MM.1S (cell line): ENCODE results near the gene CFAP300.

Experiments
- DNase-seq: peaks from one replicate; pipeline ENCODE4 v3.0.0-alpha.2; 2015
- H2AFZ ChIP-seq: fragments of 300-600 bp; sonication (generic); 2 replicates; pipeline ENCODE4 v1.6.0; 2016; ENCODE audit warnings: antibody characterized with exemption, low read length
- H3F3A ChIP-seq: fragments of 300-600 bp; sonication (generic); 2 replicates; pipeline ENCODE4 v1.6.1; 2016; ENCODE audit warnings: mild to moderate bottlenecking, antibody characterized with exemption, low read length, moderate library complexity, mixed read lengths; ENCODE audit not compliant: insufficient read depth
- H3K27ac ChIP-seq: fragments of 300-600 bp; sonication (generic); 2 replicates; pipeline ENCODE4 v1.5.1; 2016; ENCODE audit warnings: mild to moderate bottlenecking, low read length
- H3K27me3 ChIP-seq: fragments of 300-600 bp; sonication (generic); replicated peaks from 2 replicates; pipeline ENCODE4 v1.6.0; 2016; ENCODE audit warnings: low read length; ENCODE audit not compliant: insufficient read depth
- H3K36me3 ChIP-seq: fragments of 300-600 bp; sonication (generic); replicated peaks from 2 replicates; pipeline ENCODE4 v1.6.1; 2016; ENCODE audit warnings: mild to moderate bottlenecking, low read length, mixed read lengths; ENCODE audit not compliant: insufficient read depth
- H3K4me1 ChIP-seq: fragments of 300-600 bp; sonication (generic); 2 replicates; pipeline ENCODE4 v1.6.1; 2016; ENCODE audit warnings: low read length, mixed read lengths
- H3K4me2 ChIP-seq: fragments of 300-600 bp; sonication (generic); 2 replicates; pipeline ENCODE4 v1.6.0; 2016; ENCODE audit warnings: low read depth, low read length
- H3K4me3 ChIP-seq: fragments of 300-600 bp; sonication (generic); 2 replicates; pipeline ENCODE4 v1.5.1; 2016; ENCODE audit warnings: low read length, mixed read lengths
- H3K79me2 ChIP-seq: fragments of 300-600 bp; sonication (generic); 2 replicates; pipeline ENCODE4 v1.6.1; 2016; ENCODE audit warnings: mixed run types, low read length, mixed read lengths
- H3K9ac ChIP-seq: fragments of 300-600 bp; sonication (generic); 2 replicates; pipeline ENCODE4 v1.6.1; 2016; ENCODE audit warnings: low read length, mixed read lengths
- H3K9me2 ChIP-seq: fragments of 300-600 bp; sonication (generic); replicated peaks from 2 replicates; pipeline ENCODE4 v1.6.1; 2016; ENCODE audit warnings: mild to moderate bottlenecking, low read length, mixed read lengths; ENCODE audit not compliant: insufficient read depth
- H3K9me3 ChIP-seq: fragments of 300-600 bp; sonication (generic); replicated peaks from 2 replicates; pipeline ENCODE4 v1.6.1; 2016; ENCODE audit warnings: mild to moderate bottlenecking, low read length, mixed read lengths; ENCODE audit not compliant: insufficient read depth
- H4K20me1 ChIP-seq: fragments of 300-600 bp; sonication (generic); 2 replicates; pipeline ENCODE4 v1.6.1; 2016; ENCODE audit warnings: mild to moderate bottlenecking, low read length, moderate library complexity, mixed read lengths; ENCODE audit not compliant: insufficient read depth
- EZH2 ChIP-seq: fragments of 300-600 bp; sonication (generic); optimal IDR thresholded peaks from 2 replicates; pipeline ENCODE3; 2017; ENCODE audit warnings: low read depth, mild to moderate bottlenecking, antibody characterized with exemption, low read length, mixed read lengths
- EZH2phosphoT487 ChIP-seq: fragments of 300-600 bp; sonication (generic); IDR thresholded peaks from 2 replicates; pipeline ENCODE4 v1.6.1; 2018; ENCODE audit warnings: antibody characterized with exemption, low read length
- TF ChIP-seq, protein P1 (sequence below): fragments of 300-600 bp; sonication (generic); IDR thresholded peaks from 2 replicates; pipeline ENCODE4 v1.5.1; 2016; ENCODE audit warnings: antibody characterized with exemption, low read length, mixed read lengths

Gene CFAP300

DNA sequence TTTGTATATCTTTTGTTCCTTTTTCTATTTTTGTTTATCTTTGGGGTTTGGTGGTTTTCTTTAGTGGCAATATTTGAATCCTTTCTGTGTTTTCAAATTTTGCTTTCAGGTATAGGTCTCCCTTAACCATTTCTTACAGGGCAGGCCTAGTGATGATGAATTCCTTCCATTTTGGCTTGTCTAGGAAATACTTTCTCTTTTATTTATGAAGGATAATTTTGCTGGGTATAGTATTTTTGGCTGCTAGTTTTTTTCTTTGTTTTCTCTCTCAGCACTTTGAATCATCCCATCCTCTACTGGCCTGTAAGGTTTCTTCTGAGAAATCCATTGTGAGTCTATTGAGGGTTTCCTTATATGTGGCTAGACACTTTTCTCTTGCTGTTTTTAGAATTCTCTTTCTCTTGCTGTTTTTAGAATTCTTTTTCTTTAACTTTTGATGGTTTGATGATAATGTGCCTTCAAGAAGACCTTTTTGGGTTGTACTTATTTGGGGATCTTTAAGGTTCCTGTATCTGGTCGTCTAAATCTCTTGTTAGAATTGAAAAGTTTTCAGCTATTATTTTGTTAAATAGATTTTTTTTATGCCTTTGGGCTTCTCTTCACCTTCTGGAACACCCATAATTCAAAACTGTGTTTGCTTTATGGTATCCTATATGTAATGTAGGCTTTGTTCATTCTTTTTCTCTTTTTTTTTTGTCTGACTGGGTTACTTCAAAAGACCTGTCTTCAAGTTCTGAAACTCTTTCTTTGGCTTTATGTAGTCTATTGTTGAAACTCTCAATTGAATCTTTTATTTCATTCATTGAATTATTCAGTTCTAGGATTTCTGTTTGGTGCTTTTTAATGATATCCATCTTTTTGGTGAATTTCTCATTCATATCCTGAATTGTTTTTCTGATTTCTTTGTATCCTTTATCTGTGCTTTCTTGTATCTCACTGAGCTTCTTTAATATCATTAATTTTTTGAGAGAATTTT, 24.5 kb downstream of the CFAP300 start:
- Histone ChIP-seq H4K20me1 (no peaks in the 10 kb centered on the region), H3K9me2 (no peaks in the 10 kb centered on the region), H3K27ac (no peak overlapping the region), H3K27me3 (no peaks in the 10 kb centered on the region), H3K79me2 (no peaks in the 10 kb centered on the region), H3K9ac (no peak overlapping the region), H3F3A (no peaks in the 10 kb centered on the region), H3K9me3 (no peaks in the 10 kb centered on the region), H3K4me1 (no peaks in the 10 kb centered on the region), H3K36me3 (no peaks in the 10 kb centered on the region), H3K4me3 (no peak overlapping the region), H3K4me2 (no peak overlapping the region), H2AFZ (no peak overlapping the region)
- TF ChIP-seq, protein P1, sequence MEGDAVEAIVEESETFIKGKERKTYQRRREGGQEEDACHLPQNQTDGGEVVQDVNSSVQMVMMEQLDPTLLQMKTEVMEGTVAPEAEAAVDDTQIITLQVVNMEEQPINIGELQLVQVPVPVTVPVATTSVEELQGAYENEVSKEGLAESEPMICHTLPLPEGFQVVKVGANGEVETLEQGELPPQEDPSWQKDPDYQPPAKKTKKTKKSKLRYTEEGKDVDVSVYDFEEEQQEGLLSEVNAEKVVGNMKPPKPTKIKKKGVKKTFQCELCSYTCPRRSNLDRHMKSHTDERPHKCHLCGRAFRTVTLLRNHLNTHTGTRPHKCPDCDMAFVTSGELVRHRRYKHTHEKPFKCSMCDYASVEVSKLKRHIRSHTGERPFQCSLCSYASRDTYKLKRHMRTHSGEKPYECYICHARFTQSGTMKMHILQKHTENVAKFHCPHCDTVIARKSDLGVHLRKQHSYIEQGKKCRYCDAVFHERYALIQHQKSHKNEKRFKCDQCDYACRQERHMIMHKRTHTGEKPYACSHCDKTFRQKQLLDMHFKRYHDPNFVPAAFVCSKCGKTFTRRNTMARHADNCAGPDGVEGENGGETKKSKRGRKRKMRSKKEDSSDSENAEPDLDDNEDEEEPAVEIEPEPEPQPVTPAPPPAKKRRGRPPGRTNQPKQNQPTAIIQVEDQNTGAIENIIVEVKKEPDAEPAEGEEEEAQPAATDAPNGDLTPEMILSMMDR: no peak
- TF ChIP-seq EZH2phosphoT487 (no peak), EZH2 (no peak)
- DNase-seq: no peak

DNA sequence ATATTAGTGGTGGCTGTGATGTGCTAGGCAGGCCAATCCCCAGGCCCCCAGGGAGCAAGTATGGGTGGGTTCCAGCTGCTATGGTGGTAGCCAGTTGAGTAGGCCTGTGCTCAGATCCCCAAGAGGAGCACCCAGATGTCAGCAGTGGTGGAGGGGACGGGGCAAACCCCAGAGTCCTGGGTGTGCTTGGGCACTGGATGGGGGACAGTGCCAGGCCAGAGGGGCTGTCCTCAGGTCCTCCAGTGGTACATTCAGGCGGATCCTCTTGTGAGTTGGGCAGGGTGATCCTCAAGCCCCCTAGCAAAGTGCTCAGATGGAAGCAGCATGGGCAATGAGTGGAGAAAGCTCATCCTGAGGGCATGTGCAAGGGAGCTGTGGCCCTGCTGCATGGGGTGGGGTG, 26.0 kb downstream of the CFAP300 start:
- Histone ChIP-seq H3K9me2 (no peaks in the 10 kb centered on the region), H2AFZ (no peak overlapping the region), H3K27me3 (no peaks in the 10 kb centered on the region), H3K79me2 (no peaks in the 10 kb centered on the region), H3K27ac (no peak overlapping the region), H4K20me1 (no peaks in the 10 kb centered on the region), H3K4me1 (no peaks in the 10 kb centered on the region), H3K9me3 (no peaks in the 10 kb centered on the region), H3F3A (no peaks in the 10 kb centered on the region), H3K4me3 (no peak overlapping the region), H3K9ac (no peak overlapping the region), H3K4me2 (no peak overlapping the region), H3K36me3 (no peaks in the 10 kb centered on the region)
- TF ChIP-seq, protein P1: no peak
- TF ChIP-seq EZH2phosphoT487 (no peak), EZH2 (no peak)
- no peak for DNase-seq

DNA sequence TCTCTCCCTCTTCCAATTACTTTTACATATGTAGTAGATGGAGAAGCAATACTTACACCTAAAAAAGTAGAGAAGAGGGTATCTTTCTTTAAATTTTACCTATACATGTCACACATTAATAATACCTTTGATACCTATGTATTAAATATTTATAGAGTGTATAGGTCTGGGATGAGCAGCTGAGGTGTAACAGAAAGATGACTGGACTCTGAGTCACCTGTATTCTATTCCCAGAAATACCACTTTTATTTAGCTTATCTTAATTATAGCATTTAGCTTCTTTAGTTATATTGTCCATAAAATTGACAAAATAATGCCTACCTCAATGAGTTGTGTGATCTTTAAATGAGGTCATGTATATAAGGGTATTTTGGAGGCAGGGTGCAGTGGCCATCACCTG, 32.4 kb downstream of the CFAP300 start:
- Histone ChIP-seq H3K9me3 (no peaks in the 10 kb centered on the region), H3K36me3 (no peaks in the 10 kb centered on the region), H3K4me2 (no peak overlapping the region), H3K27me3 (no peaks in the 10 kb centered on the region), H3K9me2 (no peaks in the 10 kb centered on the region), H4K20me1 (no peaks in the 10 kb centered on the region), H3K4me3 (no peak overlapping the region), H3K9ac (no peak overlapping the region), H3K79me2 (no peaks in the 10 kb centered on the region), H2AFZ (no peak overlapping the region), H3F3A (no peaks in the 10 kb centered on the region), H3K27ac (no peak overlapping the region), H3K4me1 (no peaks in the 10 kb centered on the region)
- no peak for DNase-seq
- TF ChIP-seq EZH2phosphoT487: no peak
- TF ChIP-seq, protein P1: no peak
